ENCODE data around the gene MAN1A1. TPM values are rescaled to one million over a fixed set of nuclear protein-coding genes. Genes with fewer than 3 reads are reported as not detected.

The MAN1A1 gene
- total and polyA plus RNA-seq, 4 donors = 68.2 to 209 (median 148) TPM

DNA sequence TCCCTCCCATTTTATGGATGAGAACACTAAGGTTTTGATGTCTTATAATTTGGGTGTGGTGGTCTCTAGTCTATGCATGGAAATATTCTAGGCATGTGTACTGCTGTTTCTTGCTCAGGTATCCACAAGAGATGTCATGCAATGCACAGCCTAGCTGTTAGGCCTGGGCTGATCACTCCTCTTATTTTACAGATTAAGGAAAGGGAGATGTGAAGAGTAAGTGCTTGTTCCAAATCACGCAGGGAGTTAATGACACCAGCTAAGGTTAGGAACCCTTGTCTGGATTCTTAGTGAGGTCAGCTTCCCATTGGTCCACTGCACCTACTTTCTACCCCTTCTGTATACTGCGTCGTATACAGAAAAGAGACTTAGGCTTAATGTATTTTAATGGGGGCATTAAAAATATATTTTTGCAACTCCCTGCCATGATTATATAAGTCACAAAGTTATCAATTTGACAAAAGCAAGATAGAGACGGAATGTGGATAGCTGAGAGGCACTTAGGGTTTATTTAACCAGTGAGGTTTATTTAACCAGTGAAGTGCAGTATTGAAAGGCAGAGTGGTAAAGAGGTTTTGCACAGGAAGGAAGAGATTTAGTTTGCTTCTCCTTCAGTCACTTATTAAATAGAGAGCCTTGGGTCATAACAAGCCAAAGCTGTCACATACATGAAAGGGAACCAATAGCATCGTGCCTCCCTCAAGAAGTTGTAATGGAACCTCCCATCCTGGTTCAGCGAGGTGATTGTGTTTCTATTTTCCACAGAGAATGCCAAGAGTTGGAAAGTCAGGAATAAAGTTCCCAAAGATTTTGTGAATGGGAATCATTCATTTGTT, 176.1 kb downstream of the MAN1A1 start:
- DNase-seq (ENCODE audit: low spot score) = no peak
- Histone ChIP-seq H3K4me3 (ENCODE audit: low read depth in 1 of 3, low read length in 3 of 3) (no peak overlapping the region), H3K27ac (ENCODE audit: low read depth in 1 of 2, low read length in 2 of 2) (no peak overlapping the region), H3K9me3 (ENCODE audit: control insufficient read depth in 4 of 4, low read length in 3 of 4) (no peaks in the 10 kb centered on the region), H3K27me3 (ENCODE audit: control insufficient read depth in 4 of 4, insufficient read depth in 4 of 4, low read length in 3 of 4) (no peaks in the 10 kb centered on the region), H3K4me1 (ENCODE audit: control insufficient read depth in 4 of 4, insufficient read depth in 4 of 4, low read length in 3 of 4) (peaks cover 0 to 9% (median 0%) of the 10 kb centered on the region in 4 donors), H3K9ac (ENCODE audit: low read depth in 1 of 2, low read length in 2 of 2) (no peak overlapping the region), H3K36me3 (ENCODE audit: control insufficient read depth in 4 of 4, insufficient read depth in 3 of 4, low read depth in 1 of 4, low read length in 3 of 4) (peaks cover 0 to 9% (median 3%) of the 10 kb centered on the region in 4 donors)
- TF ChIP-seq YY1 (IDR thresholded peaks at IDR 0.05) (no peak), FOXA2 (IDR thresholded peaks at IDR 0.05) (no peak), RXRA (IDR thresholded peaks at IDR 0.05) (no peak), ATF3 (IDR thresholded peaks at IDR 0.05) (no peak), FOXA1 (IDR thresholded peaks at IDR 0.05) (no peak), NR2F2 (IDR thresholded peaks at IDR 0.05) (no peak), RAD21 (IDR thresholded peaks at IDR 0.05) (no peak), HNF4A (conservative IDR thresholded peaks at IDR 0.05) (no peak), HNF4G (IDR thresholded peaks at IDR 0.05) (no peak), TAF1 (conservative IDR thresholded peaks at IDR 0.05) (no peak), EGR1 (IDR thresholded peaks at IDR 0.05; ENCODE audit: low read depth in 2 of 2) (no peak), REST (IDR thresholded peaks at IDR 0.05) (no peak)
- TF ChIP-seq, protein P1, sequence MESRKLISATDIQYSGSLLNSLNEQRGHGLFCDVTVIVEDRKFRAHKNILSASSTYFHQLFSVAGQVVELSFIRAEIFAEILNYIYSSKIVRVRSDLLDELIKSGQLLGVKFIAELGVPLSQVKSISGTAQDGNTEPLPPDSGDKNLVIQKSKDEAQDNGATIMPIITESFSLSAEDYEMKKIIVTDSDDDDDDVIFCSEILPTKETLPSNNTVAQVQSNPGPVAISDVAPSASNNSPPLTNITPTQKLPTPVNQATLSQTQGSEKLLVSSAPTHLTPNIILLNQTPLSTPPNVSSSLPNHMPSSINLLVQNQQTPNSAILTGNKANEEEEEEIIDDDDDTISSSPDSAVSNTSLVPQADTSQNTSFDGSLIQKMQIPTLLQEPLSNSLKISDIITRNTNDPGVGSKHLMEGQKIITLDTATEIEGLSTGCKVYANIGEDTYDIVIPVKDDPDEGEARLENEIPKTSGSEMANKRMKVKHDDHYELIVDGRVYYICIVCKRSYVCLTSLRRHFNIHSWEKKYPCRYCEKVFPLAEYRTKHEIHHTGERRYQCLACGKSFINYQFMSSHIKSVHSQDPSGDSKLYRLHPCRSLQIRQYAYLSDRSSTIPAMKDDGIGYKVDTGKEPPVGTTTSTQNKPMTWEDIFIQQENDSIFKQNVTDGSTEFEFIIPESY (IDR thresholded peaks at IDR 0.05) = no peak
- WGBS = 69% methylated on average over 6 of the region's 6 CpGs

DNA sequence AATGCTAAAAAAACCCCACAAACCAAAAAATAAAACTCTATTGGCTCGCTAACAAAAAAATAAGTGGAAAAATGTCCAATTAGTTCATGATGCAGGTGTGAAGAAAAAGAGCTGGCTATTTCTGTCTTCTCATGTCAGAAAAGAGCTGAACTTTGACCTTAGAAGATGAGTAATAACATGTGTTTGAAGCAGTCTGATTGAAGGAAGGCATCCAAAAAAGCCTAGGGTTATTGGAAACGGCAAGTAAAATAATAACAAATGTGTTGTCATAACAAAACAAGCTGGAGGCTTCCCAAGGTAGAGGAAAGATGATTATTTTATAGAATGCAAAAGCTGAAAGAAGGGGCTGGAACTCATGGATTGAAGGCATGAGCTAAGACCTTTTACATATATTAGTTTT, 176.7 kb downstream of the MAN1A1 start:
- 57% methylated on average over 2 of the region's 2 CpGs for WGBS
- peaks cover 0 to 9% (median 0%) of the 10 kb centered on the region in 4 donors for H3K4me1 ChIP-seq (ENCODE audit: control insufficient read depth in 4 of 4, insufficient read depth in 4 of 4, low read length in 3 of 4)

More for the DNA sequence above, 176.7 kb downstream of the MAN1A1 start:
- H3K36me3 ChIP-seq (ENCODE audit: control insufficient read depth in 4 of 4, insufficient read depth in 3 of 4, low read depth in 1 of 4, low read length in 3 of 4) = peaks cover 0 to 4% (median 2%) of the 10 kb centered on the region in 4 donors
- H3K27ac ChIP-seq (ENCODE audit: low read depth in 1 of 2, low read length in 2 of 2) = no peak overlapping the region
- TF ChIP-seq EGR1 (IDR thresholded peaks at IDR 0.05; ENCODE audit: low read depth in 2 of 2) = no peak
- TF ChIP-seq RXRA (IDR thresholded peaks at IDR 0.05) = no peak
- TF ChIP-seq HNF4G (IDR thresholded peaks at IDR 0.05) = no peak
- TF ChIP-seq, protein P1 (IDR thresholded peaks at IDR 0.05) = no peak
- TF ChIP-seq GABPA (IDR thresholded peaks at IDR 0.05 in 1 of 2, conservative IDR thresholded peaks at IDR 0.05 in 1 of 2) = no peak
- no peak for TF ChIP-seq YY1 (IDR thresholded peaks at IDR 0.05)
- no peak for TF ChIP-seq MAX (IDR thresholded peaks at IDR 0.05)
- no peak for TF ChIP-seq HNF4A (conservative IDR thresholded peaks at IDR 0.05)
- no peak for TF ChIP-seq ATF3 (IDR thresholded peaks at IDR 0.05)
- TF ChIP-seq FOXA2 (IDR thresholded peaks at IDR 0.05) = no peak
- TF ChIP-seq SP1 (IDR thresholded peaks at IDR 0.05) = no peak
- H3K4me3 ChIP-seq (ENCODE audit: low read depth in 1 of 3, low read length in 3 of 3) = no peak overlapping the region
- H3K9ac ChIP-seq (ENCODE audit: low read depth in 1 of 2, low read length in 2 of 2) = no peak overlapping the region
- H3K9me3 ChIP-seq (ENCODE audit: control insufficient read depth in 4 of 4, low read length in 3 of 4) = no peaks in the 10 kb centered on the region
- no peaks in the 10 kb centered on the region for H3K27me3 ChIP-seq (ENCODE audit: control insufficient read depth in 4 of 4, insufficient read depth in 4 of 4, low read length in 3 of 4)
- no peak for DNase-seq (ENCODE audit: low spot score)

All from liver (tissue), 9 donors.